H9 (cell line): ENCODE measurements around the gene TMEM185B. TPM values are rescaled to one million over a fixed set of nuclear protein-coding genes. Genes with fewer than 3 reads are reported as not detected.

Source experiments
- DNase-seq: peaks from one replicate; pipeline ENCODE4 v3.0.0-alpha.2; 2017
- H2AFZ ChIP-seq: one replicate; pipeline ENCODE4 v1.6.1; 2013; ENCODE audit warnings: mild to moderate bottlenecking, low read length, control low read depth, moderate library complexity
- H2AK5ac ChIP-seq: 2 replicates; pipeline ENCODE4 v1.6.1; 2013; ENCODE audit warnings: low read length, control low read depth, mixed read lengths; ENCODE audit not compliant: insufficient read length
- H2BK120ac ChIP-seq: one replicate; pipeline ENCODE4 v1.6.1; 2013; ENCODE audit warnings: low read depth, mild to moderate bottlenecking, low read length, control low read depth, inconsistent platforms; ENCODE audit not compliant: poor library complexity, severe bottlenecking
- H2BK12ac ChIP-seq: 2 replicates; pipeline ENCODE4 v1.6.1; 2013; ENCODE audit warnings: low read length, control low read depth, mixed read lengths, low read depth; ENCODE audit not compliant: insufficient read length
- H2BK15ac ChIP-seq: 2 replicates; pipeline ENCODE4 v1.6.1; 2013; ENCODE audit warnings: low read depth, low read length, control low read depth
- H2BK20ac ChIP-seq: one replicate; pipeline ENCODE4 v1.6.1; 2013; ENCODE audit warnings: low read depth, mild to moderate bottlenecking, low read length, control low read depth, inconsistent platforms; ENCODE audit not compliant: poor library complexity, severe bottlenecking
- H2BK5ac ChIP-seq: 2 replicates; pipeline ENCODE4 v1.6.1; 2013; ENCODE audit warnings: low read length, control low read depth, mixed read lengths; ENCODE audit not compliant: insufficient read length
- H3K14ac ChIP-seq: 2 replicates; pipeline ENCODE4 v1.6.1; 2013; ENCODE audit warnings: low read length, control low read depth; ENCODE audit not compliant: insufficient read depth
- H3K18ac ChIP-seq: 2 replicates; pipeline ENCODE4 v1.6.1; 2013; ENCODE audit warnings: low read depth, mild to moderate bottlenecking, mixed read lengths, low read length, control low read depth; ENCODE audit not compliant: insufficient read length
- H3K23ac ChIP-seq: 2 replicates; pipeline ENCODE4 v1.6.1; 2013; ENCODE audit warnings: low read length, control low read depth, mixed read lengths, low read depth; ENCODE audit not compliant: insufficient read length
- H3K23me2 ChIP-seq: 2 replicates; pipeline ENCODE4 v1.6.1; 2013; ENCODE audit warnings: low read depth, mild to moderate bottlenecking, mixed read lengths, low read length, control low read depth; ENCODE audit not compliant: insufficient read length, poor library complexity, severe bottlenecking
- H3K27ac ChIP-seq: 2 replicates; pipeline ENCODE4 v1.5.1; 2013; ENCODE audit warnings: low read length, control low read depth, mixed read lengths, low read depth; ENCODE audit not compliant: insufficient read length
- H3K27me3 ChIP-seq: 2 replicates; pipeline ENCODE4 v1.6.1; 2013; ENCODE audit warnings: low read length, control low read depth, inconsistent platforms; ENCODE audit not compliant: insufficient read depth
- H3K4ac ChIP-seq: 2 replicates; pipeline ENCODE4 v1.6.1; 2013; ENCODE audit warnings: low read depth, mild to moderate bottlenecking, control low read depth, inconsistent platforms, low read length, moderate library complexity
- H3K4me1 ChIP-seq: 2 replicates; pipeline ENCODE4 v1.6.1; 2013; ENCODE audit warnings: low read length, control low read depth, inconsistent platforms; ENCODE audit not compliant: insufficient read depth
- H3K4me2 ChIP-seq: 2 replicates; pipeline ENCODE4 v1.6.1; 2013; ENCODE audit warnings: low read length, control low read depth, mixed read lengths; ENCODE audit not compliant: insufficient read length, insufficient read depth
- H3K56ac ChIP-seq: 2 replicates; pipeline ENCODE4 v1.6.1; 2013; ENCODE audit warnings: low read depth, mild to moderate bottlenecking, mixed read lengths, low read length, control low read depth; ENCODE audit not compliant: insufficient read length
- H3K79me1 ChIP-seq: 2 replicates; pipeline ENCODE4 v1.6.1; 2013; ENCODE audit warnings: low read depth, mild to moderate bottlenecking, moderate library complexity, low read length, control low read depth, inconsistent platforms; ENCODE audit not compliant: insufficient read depth, poor library complexity, severe bottlenecking
- H3K79me2 ChIP-seq: 2 replicates; pipeline ENCODE4 v1.6.1; 2013; ENCODE audit warnings: low read length, control low read depth, inconsistent platforms; ENCODE audit not compliant: insufficient read depth
- H3K9ac ChIP-seq: 2 replicates; pipeline ENCODE4 v1.6.1; 2013; ENCODE audit warnings: low read length, control low read depth, mixed read lengths; ENCODE audit not compliant: insufficient read length; ENCODE audit errors: extremely low read depth
- H3K9me3 ChIP-seq: one replicate; pipeline ENCODE4 v1.6.1; 2013; ENCODE audit warnings: low read depth, low read length, inconsistent platforms; ENCODE audit not compliant: control insufficient read depth
- H3T11ph ChIP-seq: one replicate; pipeline ENCODE4 v1.6.1; 2013; ENCODE audit warnings: mild to moderate bottlenecking, low read length, control low read depth, inconsistent platforms
- H4K20me1 ChIP-seq: one replicate; pipeline ENCODE4 v1.6.1; 2013; ENCODE audit not compliant: control insufficient read depth, insufficient read length, insufficient read depth
- H4K5ac ChIP-seq: 2 replicates; pipeline ENCODE4 v1.6.1; 2013; ENCODE audit warnings: low read depth, mild to moderate bottlenecking, mixed read lengths, low read length, control low read depth; ENCODE audit not compliant: insufficient read length
- H4K8ac ChIP-seq: replicated peaks from 2 replicates; pipeline ENCODE4 v1.6.1; 2013; ENCODE audit warnings: low read length, control low read depth, mixed read lengths, low read depth; ENCODE audit not compliant: insufficient read length
- H4K91ac ChIP-seq: 2 replicates; pipeline ENCODE4 v1.6.1; 2013; ENCODE audit warnings: low read depth, mild to moderate bottlenecking, moderate library complexity, mixed read lengths, low read length, control low read depth; ENCODE audit not compliant: insufficient read length
- H3K27ac Mint-ChIP-seq, 3 experiments: 2 replicates in 2 of 3; 3 replicates in 1 of 3; pipeline ENCODE4 v1.8.0; 2020 to 2021; ENCODE audit warnings: mixed read lengths in 3 of 3, mild to moderate bottlenecking in 1 of 3, moderate library complexity in 1 of 3
- H3K27me3 Mint-ChIP-seq: 2 replicates; pipeline ENCODE4 v1.8.0; 2021; ENCODE audit warnings: low read depth, mild to moderate bottlenecking, moderate library complexity, mixed read lengths
- H3K36me3 Mint-ChIP-seq, 3 experiments: 2 replicates in 2 of 3; 3 replicates in 1 of 3; pipeline ENCODE4 v1.8.0; 2020 to 2021; ENCODE audit warnings: low read depth in 3 of 3, mixed read lengths in 3 of 3; ENCODE audit not compliant: insufficient read depth in 1 of 3
- H3K4me1 Mint-ChIP-seq, 2 experiments: 2 replicates each; pipeline ENCODE4 v1.8.0; 2020; ENCODE audit warnings: mixed read lengths in 2 of 2
- H3K4me3 Mint-ChIP-seq, 2 experiments: 2 replicates in 1 of 2; 3 replicates in 1 of 2; pipeline ENCODE4 v1.8.0; 2020 to 2021; ENCODE audit warnings: mild to moderate bottlenecking in 2 of 2, mixed read lengths in 2 of 2, moderate library complexity in 1 of 2
- H3K9me3 Mint-ChIP-seq, 2 experiments: 2 replicates in 1 of 2; 3 replicates in 1 of 2; pipeline ENCODE4 v1.8.0; 2020; ENCODE audit warnings: mild to moderate bottlenecking in 2 of 2, mixed read lengths in 2 of 2, moderate library complexity in 1 of 2
- CTCF ChIP-seq: fragments of 200-600 bp; sonication (generic); conservative IDR thresholded peaks from 3 replicates; pipeline ENCODE4 v1.8.0; 2021; ENCODE audit warnings: antibody characterized with exemption, mild to moderate bottlenecking
- WGBS: extraction: QIAGEN DNeasy Blood & Tissue Kit; methylation state at CpG from one replicate; pipeline ENCODE4 v1.1.7; 2013; ENCODE audit warnings: missing lambda C conversion rate, low lambda C conversion rate, mixed read lengths; ENCODE audit not compliant: insufficient read length; ENCODE audit errors: extremely low coverage; 5-methylcytosine and 5-hydroxymethylcytosine counted together
- total RNA-seq: library from RNA; stranded (reverse); gene quantifications from 2 replicates; pipeline ENCODE4 v1.2.1, GENCODE V29; 2021

The TMEM185B gene
- total RNA-seq, 1 experiment from 2014 or later, result 29.0 TPM

- Mint-ChIP-seq H3K9me3 (no peaks in the 10 kb centered on the region), H3K27ac (no peak overlapping the region), H3K4me3 (no peak overlapping the region), H3K36me3 (no peaks in the 10 kb centered on the region), H3K27me3 (no peaks in the 10 kb centered on the region), H3K4me1 (peaks cover 4 to 8% of the 10 kb centered on the region in 2 experiments; a peak in 3 of 4 replicates)
- Histone ChIP-seq H4K91ac (no peak overlapping the region), H3K23ac (no peak overlapping the region), H3K56ac (no peak overlapping the region), H3K9me3 (no peaks in the 10 kb centered on the region), H3K4me1 (peaks cover 3% of the 10 kb centered on the region; the same call in 1 of the 2 replicates), H3K79me1 (no peaks in the 10 kb centered on the region), H3K27me3 (no peaks in the 10 kb centered on the region), H3K4ac (no peak overlapping the region), H2AFZ (no peak overlapping the region), H2AK5ac (no peak overlapping the region), H3K23me2 (no peaks in the 10 kb centered on the region), H3K18ac (no peak overlapping the region), H2BK15ac (no peak overlapping the region), H2BK20ac (no peak overlapping the region), H3K9ac (no peak overlapping the region), H4K8ac (no peak overlapping the region), H4K5ac (no peak overlapping the region), H3K27ac (no peak overlapping the region), H2BK12ac (no peak overlapping the region), H3K79me2 (no peaks in the 10 kb centered on the region), H2BK5ac (no peak overlapping the region), H4K20me1 (no peaks in the 10 kb centered on the region), H3T11ph (no peak overlapping the region), H3K4me2 (no peak overlapping the region), H3K14ac (no peak overlapping the region; the same call in 1 of the 2 replicates), H2BK120ac (no peak overlapping the region)
- no CpG with 5 or more reads among the region's 3 CpGs for WGBS
- TF ChIP-seq CTCF, result no peak
- no peak for DNase-seq
Observed at GRCh38 chr2:120204417-120204816, 18.8 kb downstream of the TMEM185B start.
